ENCODE results near the gene SHF.
"Not testable (repeated sequence)": the region's sequence is repeated elsewhere in the genome, so short reads cannot be mapped to it uniquely, and the experiment has no call there.

SHF gene

GRCh38 chr15:45143946-45144345 is 43.8 kb downstream of the SHF start:
- DNase-seq: no peak

GRCh38 chr15:45143056-45143455 is 44.7 kb downstream of the SHF start:
- no peak for DNase-seq

DNA sequence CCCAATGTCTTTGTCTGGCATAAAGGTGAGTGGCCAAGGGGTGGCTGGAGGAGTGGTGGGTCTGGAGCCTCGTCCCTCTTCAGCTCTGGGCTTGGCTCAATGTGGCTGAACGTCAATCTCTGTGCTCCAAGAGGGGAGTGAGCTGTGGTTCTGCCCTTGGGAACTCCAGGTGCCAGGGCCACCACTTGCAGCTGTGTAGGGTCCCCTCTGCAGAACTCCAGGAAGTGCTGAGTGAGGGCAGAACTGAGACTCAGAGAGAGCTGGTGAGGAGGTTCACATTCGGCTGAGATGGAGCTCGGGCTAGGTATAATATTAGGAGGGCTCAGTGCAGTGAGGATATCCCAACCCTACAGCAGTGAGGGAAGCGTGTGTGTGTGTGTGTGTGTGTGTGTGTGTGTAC is 46.4 kb downstream of the SHF start:
- no peak for DNase-seq

DNA sequence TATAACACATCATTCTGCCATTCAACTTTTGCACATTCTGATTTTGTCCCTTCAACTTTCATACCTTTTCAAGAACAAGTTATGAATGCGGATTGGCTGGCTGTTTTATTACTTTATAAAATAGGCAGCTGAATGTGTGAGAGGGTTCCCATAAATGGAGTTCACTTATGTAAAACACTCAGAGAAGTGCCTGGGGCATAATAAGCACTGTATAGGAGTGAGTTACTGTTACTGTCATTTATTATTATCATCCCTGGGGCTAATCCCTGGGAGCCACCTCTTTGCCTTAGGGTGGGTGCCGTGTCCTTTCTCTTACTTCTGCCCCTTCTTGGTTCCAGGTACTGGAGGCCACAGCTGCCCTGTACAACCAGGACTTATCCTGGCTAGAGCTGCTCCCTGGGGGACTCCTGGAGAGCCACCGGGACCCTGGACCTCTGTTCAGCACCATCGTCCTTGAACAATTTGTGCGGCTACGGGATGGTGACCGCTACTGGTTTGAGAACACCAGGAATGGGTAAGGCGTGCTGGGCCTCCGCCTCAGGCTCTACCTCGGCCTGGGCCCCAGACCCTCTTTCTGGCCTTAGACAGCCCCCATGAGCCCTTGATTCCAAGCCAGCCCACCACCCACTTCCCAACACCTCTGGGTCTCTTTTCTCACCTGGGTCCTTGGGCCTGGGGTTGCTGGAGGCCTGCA is 47.1 kb downstream of the SHF start:
- no peak for DNase-seq

DNA sequence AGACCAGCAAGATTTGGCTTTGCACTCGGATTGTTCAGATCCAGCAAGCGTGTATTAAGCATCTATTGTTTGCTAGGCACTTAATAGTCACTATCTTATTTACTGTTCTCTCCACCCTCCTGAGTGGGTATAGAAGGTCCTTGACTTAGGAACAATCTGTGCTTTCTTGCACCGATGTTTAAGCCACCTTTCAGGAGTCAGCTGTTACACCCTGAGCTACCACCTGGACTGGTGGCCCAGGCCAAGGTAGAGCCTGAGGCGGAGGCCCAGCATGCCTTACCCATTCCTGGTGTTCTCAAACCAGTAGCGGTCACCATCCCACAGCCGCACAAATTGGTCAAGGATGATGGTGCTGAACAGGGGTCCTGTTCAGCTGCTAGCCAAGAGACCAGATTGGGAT is 48.0 kb downstream of the SHF start:
- DNase-seq: no peak

DNA sequence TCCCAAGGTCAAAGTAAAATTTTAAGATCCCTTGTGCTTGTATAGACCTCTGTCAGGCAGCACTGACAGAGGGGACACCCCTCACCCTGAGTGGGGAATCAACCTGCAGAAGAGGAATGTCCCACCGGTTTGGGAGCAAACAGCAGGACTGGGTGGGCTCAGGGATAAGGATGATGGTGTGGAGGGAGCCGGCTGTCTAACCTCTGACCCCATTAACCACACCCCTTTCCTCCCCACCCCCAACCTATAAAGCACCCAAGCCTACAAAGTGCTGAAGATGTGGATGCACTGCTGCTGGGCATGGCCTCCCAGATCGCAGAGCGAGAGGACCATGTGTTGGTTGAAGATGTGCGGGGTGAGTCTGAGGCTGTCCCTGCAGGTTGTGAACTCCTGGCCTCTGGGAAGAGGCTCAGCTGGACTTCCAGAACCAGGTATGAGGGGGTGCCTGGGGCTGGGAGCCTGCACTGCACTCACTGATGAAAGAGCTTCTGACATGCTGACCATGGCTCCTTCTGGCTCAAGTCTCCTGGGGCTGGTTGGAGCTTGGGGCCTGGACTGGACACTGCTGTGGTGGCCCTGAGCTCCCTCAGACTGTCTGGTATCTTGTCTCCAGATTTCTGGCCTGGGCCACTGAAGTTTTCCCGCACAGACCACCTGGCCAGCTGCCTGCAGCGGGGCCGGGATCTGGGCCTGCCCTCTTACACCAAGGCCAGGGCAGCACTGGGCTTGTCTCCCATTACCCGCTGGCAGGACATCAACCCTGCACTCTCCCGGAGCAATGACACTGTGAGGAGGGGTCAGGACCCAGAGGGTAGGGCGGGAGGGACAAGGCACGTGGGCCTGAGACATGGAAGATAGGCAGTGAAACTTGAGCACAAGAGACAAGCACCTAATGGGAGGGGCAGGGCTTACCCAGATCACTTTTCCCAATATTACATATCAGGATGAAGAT is 48.7 kb downstream of the SHF start:
- DNase-seq: no peak

GRCh38 chr15:45137703-45138102 is 50.1 kb downstream of the SHF start:
- DNase-seq: no peak

- no peak for DNase-seq
Measured at GRCh38 chr15:45136378-45136764, 51.4 kb downstream of the SHF start.

- DNase-seq: not testable (repeated sequence)
Measured at GRCh38 chr15:45135705-45136377, 51.9 kb downstream of the SHF start.

DNA sequence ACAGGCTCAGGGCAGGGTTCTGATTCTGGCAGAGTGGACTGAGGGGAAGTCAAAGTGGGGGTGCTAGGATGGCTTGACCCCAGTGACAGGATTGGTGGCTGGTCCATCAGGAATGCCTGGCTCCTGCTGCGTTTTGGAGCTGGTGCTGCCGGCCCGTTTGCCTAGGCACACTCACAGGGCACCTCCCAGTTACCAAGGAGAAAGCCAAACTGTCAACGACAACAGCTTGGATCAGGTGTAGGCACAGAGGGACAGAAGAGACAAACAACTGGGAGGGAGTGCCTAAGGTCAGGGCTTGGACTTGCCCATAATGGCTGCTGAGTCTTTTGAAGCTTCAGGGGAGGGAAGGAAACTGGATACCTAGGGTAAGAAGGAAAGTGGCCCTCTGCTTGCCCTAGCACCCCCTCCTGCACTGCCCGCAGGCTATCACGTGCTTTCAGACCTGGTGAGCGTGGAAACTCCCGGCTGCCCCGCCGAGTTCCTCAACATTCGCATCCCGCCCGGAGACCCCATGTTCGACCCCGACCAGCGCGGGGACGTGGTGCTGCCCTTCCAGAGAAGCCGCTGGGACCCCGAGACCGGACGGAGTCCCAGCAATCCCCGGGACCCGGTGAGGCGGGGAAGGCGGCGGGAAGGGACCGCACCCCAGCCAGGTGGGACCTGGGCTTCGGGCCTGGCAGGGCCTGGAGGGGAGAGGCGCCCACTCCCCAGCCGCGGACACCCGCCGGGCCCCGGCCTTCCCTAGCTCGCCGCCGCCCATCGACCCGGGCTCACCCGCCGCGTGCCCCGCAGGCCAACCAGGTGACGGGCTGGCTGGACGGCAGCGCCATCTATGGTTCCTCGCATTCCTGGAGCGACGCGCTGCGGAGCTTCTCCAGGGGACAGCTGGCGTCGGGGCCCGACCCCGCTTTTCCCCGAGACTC is 52.8 kb downstream of the SHF start:
- DNase-seq: no peak

DNA sequence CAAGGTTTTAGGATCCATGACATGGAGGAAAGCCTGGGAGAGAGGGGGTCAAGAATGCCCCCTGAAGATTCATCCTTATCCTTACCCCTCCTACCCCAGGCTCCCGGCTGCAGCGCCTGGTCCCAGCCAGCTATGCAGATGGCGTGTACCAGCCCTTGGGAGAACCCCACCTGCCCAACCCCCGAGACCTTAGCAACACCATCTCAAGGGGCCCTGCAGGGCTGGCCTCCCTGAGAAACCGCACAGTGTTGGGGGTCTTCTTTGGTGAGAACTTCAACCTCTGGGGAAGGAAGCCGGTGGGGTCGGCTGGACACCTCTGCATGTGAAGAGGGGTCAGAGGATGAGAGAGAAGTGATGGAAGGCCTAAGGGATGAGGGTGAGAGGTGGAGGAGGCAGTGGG is 53.7 kb downstream of the SHF start:
- DNase-seq: no peak

DNA sequence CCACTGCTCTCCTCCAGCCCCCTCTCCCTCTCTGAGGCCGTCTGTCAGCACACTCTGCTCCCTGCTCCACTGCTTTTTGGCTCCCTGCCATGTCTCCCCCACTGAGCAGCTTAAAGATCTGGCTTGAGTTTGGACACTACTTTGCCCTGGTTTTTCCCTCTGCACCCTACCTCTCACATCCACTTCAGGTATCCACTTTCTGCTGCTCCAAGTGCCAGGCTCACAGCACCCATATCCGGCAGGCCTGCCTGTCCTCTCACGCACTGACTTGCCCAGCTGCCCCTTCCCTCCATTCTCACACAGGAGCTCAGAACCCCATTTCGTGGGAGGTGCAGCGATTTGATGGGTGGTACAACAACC is 54.2 kb downstream of the SHF start:
- no peak for DNase-seq

- DNase-seq: no peak
Measured at GRCh38 chr15:45132844-45133560, 54.8 kb downstream of the SHF start.

DNA sequence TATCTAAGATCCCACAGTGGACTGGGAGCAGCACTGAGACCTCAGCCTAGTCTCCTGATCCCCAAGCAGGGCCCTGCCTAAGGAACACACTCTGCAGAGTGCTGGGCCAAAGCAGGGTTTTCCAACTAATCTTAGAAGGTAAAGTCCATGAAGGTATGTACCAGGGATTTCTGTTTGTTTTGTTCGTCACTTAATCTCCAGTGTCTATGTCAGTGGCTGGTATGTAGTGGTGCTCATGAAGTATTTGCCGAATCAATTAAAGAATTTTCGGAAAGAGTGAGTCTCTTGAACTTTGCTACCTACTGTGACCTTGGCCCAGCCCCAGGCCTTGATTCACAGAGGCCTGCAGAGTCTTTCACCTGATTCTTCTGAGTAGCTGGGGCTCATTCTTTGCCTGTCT is 56.3 kb downstream of the SHF start:
- no peak for DNase-seq

DNA sequence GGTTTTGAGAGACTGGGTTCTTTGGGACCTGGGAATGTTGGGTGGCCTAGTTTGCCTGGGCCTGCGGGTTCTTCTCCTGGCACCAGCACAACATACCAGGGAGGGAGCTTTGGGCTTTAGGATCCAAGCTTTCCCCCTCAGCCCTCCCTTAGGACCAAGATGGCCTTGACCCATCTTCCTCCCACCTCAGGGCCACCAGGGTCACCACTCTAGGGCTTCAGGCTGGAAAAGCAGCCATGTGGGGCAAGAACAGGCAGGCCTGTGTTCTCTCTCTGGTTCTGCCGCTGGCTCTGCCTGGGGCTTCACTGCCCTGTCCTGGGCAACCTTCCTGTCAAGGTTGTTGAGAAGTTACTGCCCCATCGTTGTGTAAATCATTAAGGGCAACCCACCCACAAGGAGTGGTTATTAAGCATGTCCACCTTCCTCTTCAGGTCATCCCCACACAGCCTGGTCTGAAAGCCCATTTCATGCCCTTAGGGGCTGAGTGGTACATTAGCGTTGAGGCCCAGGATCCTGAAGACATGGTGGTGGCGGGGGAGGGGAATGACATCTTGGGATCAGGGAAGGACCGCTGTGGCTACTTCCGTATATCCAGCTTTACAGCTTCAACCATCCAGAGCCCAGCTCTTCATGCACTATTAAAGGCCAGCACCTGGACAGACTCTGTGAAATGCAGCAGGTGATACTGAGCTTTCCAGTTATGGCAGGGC is 57.3 kb downstream of the SHF start:
- no peak for DNase-seq

DNA sequence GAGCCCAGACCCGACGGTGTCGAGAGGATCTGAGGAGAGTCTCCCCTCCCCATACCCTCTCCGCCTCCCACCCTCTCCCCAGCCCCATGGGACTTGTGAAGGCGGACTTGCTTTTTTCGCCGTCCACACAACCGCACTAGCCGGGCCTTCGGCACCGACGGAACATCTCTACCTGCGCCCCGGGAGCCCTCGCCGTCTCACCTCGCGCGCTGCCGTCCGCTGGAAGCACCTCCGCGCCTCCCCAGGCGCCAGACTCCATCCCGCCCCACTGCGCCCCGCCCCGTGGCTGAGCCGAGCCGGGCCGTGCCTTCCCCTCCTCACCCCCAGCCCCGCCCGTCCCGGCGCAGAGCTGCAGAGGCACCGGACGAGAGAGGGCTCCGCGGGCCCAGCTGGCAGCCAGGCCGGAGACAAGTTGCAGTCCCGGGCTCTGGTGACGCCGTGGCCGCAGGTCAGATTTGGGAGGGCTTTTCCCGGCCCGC is 58.1 kb downstream of the SHF start, which contains the start of the genes DUOX1 and DUOXA1:
TSS of gene DUOX1 (plus strand) at position 344 of the 479 bp plus-strand sequence. CDS start 1,973 bp downstream, outside the sequence.
TSS of gene DUOXA1 (minus strand) at position 229 of the 479 bp plus-strand sequence. CDS start 6,865 bp downstream, outside the sequence.
- DNase-seq: no peak

DNA sequence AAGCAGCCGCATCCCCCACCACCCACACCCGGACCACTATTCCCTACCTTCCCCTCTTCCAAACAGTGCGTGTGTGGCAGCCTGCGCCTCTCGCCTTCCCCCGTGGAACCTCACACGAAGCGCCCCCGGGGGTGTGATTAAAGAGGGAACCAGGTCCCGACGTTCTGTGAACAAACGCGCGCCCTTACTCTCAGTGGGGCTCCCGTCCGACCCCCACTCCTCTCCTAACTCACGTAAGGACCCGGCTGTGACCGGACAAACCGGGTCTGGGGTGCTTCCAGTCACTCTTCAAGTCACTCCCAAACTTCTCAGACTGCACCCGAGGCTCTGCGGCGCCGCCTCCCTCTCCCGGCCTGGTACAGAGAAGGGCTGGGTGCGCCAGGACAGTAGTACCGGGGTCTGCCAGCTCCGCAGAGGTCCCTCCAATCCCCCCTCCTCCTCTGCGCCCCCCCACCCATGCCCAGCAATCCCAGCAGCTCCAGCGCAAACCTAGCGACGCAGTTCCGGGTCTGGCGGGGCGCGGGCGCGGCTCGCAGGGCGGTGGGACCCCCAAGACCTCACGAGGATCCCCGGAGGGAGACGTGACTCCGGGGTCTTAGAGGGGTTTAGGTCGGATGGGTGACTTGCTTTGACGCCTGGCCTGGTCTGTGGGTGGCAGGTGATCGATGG is 58.7 kb downstream of the SHF start:
- DNase-seq: no peak

GRCh38 chr15:45126535-45127158 is 61.1 kb downstream of the SHF start:
- no peak for DNase-seq

DNA sequence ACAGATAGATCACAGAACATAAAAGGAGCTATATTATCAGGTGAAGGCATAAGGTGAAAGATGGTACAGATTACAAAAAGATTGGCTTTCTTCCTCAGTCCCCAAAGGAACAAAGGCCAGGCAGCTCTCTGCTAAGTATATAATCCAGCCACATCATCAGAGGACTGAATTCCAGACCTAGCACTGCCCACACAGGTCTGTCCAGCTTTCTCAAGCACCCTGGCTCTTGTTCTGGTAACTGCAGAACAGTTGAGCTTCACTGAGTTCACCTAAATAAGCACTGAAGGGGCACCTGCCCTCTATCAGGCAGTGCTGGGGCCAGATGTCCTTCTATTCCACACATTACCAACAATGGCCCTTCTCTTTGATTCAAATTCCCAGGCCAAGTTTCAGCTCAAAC is 64.4 kb downstream of the SHF start:
- no peak for DNase-seq

DNA sequence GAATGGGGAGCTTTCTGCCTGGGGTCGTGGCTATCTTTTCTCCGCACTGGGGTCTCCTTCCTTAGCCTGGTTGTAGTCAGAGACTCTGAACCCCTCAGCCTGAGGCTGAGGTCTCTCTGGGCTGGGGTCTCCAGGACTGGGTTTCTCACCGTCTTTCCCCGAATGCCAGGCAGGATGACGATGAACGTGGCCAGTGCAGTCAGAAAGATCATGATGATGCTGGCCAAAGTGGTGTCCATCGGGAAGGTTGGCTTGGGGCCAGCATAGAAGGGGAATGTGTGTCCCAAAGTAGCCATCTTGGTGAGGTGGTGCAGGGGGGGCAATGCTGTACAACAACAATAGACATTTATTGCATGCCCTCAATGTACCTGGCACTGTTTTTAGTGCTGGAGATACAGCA is 65.0 kb downstream of the SHF start:
- no peak for DNase-seq

Data from KG1 (cell line).